Kidney (tissue), 14 donors: Measurements from ENCODE around the gene SLC39A1. TPM values are rescaled to one million over a fixed set of nuclear protein-coding genes. Genes with fewer than 3 reads are reported as not detected.

ENCODE experiments used
- DNase-seq, 5 donors: peaks; one replicate each; pipeline ENCODE4 v3.0.0-alpha.2; 2013 to 2020
- FAIRE-seq: peaks from 2 replicates; lab custom pipeline; 2012; peaks lifted over from hg19 to GRCh38; lab: Jason Lieb, UNC
- H3K27ac ChIP-seq, 2 donors: one replicate each; pipeline ENCODE4 v1.7.0; 2013; ENCODE audit warnings: low read depth in 2 of 2, low read length in 2 of 2, inconsistent platforms in 1 of 2
- H3K27me3 ChIP-seq: one replicate; pipeline ENCODE4 v1.7.1; 2013; ENCODE audit warnings: low read length, inconsistent platforms; ENCODE audit not compliant: control insufficient read depth, insufficient read depth
- H3K36me3 ChIP-seq, 3 donors: one replicate each; pipeline versions ENCODE4 v1.7.0 to v1.7.1; 2013; ENCODE audit warnings: low read length in 3 of 3, control low read depth in 1 of 3, inconsistent platforms in 1 of 3; ENCODE audit not compliant: insufficient read depth in 3 of 3, control insufficient read depth in 2 of 3
- H3K4me1 ChIP-seq, 3 donors: one replicate each; pipeline versions ENCODE4 v1.7.0 to v1.7.1; 2013; ENCODE audit warnings: low read length in 3 of 3, inconsistent platforms in 1 of 3, low read depth in 1 of 3; ENCODE audit not compliant: control insufficient read depth in 2 of 3, insufficient read depth in 2 of 3
- H3K4me3 ChIP-seq, 3 donors: one replicate each; pipeline versions ENCODE4 v1.7.0 to v1.8.1; 2013; ENCODE audit warnings: low read length in 3 of 3, control low read depth in 1 of 3, inconsistent platforms in 1 of 3
- H3K9ac ChIP-seq, 3 donors: one replicate each; pipeline versions ENCODE4 v1.7.0 to v1.7.1; 2013; ENCODE audit warnings: low read length in 3 of 3, control low read depth in 1 of 3, inconsistent platforms in 1 of 3
- H3K9me3 ChIP-seq, 3 donors: one replicate each; pipeline versions ENCODE4 v1.7.0 to v1.7.1; 2013; ENCODE audit warnings: low read length in 3 of 3, control low read depth in 1 of 3, inconsistent platforms in 1 of 3; ENCODE audit not compliant: control insufficient read depth in 2 of 3, insufficient read depth in 1 of 3
- intact Hi-C: fragments of 100-400 bp; cut with DNase I; formaldehyde crosslinking; loops from one replicate; pipeline ENCODE4 v1.11.1; 2022
- polyA plus RNA-seq: library from polyadenylated mRNA; stranded (reverse); fragments of 350-450 nt; fragmentation: Illumina TruSeq; extraction: RNeasy Lipid Tissue Mini Kit (QIAGEN cat#74804); gene quantifications from one replicate; pipeline ENCODE4 v1.2.3, GENCODE V29; 2014; ENCODE audit warnings: low read depth, low replicate concordance; ENCODE audit not compliant: insufficient read depth
- total RNA-seq: library from RNA; stranded (reverse); fragmentation: NEBNext Ultra II Directional; extraction: Animal tissue kit (Norgen Biotek cat#: 25700); gene quantifications from one replicate; pipeline ENCODE4 v1.2.1, GENCODE V29; 2021
- TF ChIP-seq, protein P1 (sequence below): IDR thresholded peaks from 3 replicates; pipeline ENCODE4 v1.5.1; 2012; ENCODE audit warnings: mild to moderate bottlenecking, moderate library complexity, borderline replicate concordance; ENCODE audit not compliant: insufficient read depth; ENCODE audit errors: extremely low read depth
- donor health status: control.
- donor health status: control.
- donor health status: control.
- donor health status: control.
- donor health status: control.
- donor health status: DM: yes; HTN: yes; CAD: no.
- donor health status: Normal renal cell carcinoma (clear cell type).

SLC39A1 gene
- total and polyA plus RNA-seq, 2 donors from 2014 or later: 106 to 125 TPM

DNA sequence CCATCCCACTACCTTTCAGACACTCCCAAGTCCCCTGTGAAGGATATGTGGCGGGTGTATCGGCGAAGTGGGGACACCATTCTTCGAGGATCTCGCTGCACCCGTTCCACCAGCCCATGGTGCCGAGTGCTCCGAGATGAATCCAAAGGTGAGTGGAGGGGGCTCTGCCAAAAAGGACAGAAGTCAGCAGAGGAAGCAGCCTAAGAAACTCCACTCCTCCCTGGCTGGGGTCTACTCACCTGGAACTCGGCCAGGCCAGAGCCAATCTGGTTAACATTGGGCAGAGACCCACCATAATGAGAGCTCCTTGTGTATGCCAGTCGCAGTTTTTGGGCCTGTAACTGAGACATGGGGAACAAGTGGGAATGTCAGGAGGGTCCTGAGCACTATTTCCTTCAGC is 8.5 kb downstream of the SLC39A1 start:
- TF ChIP-seq, protein P1, sequence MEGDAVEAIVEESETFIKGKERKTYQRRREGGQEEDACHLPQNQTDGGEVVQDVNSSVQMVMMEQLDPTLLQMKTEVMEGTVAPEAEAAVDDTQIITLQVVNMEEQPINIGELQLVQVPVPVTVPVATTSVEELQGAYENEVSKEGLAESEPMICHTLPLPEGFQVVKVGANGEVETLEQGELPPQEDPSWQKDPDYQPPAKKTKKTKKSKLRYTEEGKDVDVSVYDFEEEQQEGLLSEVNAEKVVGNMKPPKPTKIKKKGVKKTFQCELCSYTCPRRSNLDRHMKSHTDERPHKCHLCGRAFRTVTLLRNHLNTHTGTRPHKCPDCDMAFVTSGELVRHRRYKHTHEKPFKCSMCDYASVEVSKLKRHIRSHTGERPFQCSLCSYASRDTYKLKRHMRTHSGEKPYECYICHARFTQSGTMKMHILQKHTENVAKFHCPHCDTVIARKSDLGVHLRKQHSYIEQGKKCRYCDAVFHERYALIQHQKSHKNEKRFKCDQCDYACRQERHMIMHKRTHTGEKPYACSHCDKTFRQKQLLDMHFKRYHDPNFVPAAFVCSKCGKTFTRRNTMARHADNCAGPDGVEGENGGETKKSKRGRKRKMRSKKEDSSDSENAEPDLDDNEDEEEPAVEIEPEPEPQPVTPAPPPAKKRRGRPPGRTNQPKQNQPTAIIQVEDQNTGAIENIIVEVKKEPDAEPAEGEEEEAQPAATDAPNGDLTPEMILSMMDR: no peak
- Histone ChIP-seq H3K4me1 (peaks cover 0 to 20% (median 14%) of the 10 kb centered on the region in 3 donors), H3K9ac (no peak overlapping the region), H3K27ac (no peak overlapping the region), H3K36me3 (peaks cover 0 to 33% (median 22%) of the 10 kb centered on the region in 3 donors), H3K9me3 (no peaks in the 10 kb centered on the region), H3K4me3 (no peak overlapping the region), H3K27me3 (no peaks in the 10 kb centered on the region)
- DNase-seq (peak in 1 of 5 donors; percentile 56), FAIRE-seq (no peak)
- intact Hi-C loops: no loop called here

DNA sequence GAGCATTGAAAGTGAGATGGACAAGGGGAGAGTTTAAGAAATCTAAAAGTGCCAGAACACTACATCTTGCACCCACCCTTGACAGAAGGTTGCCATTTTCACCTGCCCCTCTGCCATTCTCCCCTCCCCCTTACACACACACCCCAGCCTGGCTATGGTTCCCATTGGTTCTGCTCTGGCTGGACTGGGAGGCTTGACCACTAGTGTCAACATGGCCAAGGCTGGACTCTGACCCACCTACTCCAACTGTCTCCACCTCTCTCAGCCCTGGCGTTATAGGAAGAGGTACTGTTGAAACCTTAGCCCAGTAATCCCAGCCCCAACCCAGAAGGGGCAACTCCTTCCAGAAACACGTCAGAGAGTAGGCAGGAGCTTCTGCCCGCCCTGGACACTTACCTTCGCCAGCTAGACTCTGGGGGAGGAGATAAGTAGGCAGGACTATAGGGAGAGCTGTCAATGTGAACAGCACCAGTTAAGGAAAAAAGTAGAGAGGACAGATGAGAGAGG is 9.4 kb downstream of the SLC39A1 start:
- peak in 1 of 5 donors; percentile 14 for DNase-seq
- no peak for FAIRE-seq
- intact Hi-C loops: no loop called here
- Histone ChIP-seq H3K9ac (no peak overlapping the region), H3K9me3 (no peaks in the 10 kb centered on the region), H3K27ac (no peak overlapping the region), H3K36me3 (peaks cover 0 to 38% (median 22%) of the 10 kb centered on the region in 3 donors), H3K27me3 (no peaks in the 10 kb centered on the region), H3K4me1 (peaks cover 0 to 18% (median 14%) of the 10 kb centered on the region in 3 donors), H3K4me3 (no peak overlapping the region)
- TF ChIP-seq, protein P1: no peak

DNA sequence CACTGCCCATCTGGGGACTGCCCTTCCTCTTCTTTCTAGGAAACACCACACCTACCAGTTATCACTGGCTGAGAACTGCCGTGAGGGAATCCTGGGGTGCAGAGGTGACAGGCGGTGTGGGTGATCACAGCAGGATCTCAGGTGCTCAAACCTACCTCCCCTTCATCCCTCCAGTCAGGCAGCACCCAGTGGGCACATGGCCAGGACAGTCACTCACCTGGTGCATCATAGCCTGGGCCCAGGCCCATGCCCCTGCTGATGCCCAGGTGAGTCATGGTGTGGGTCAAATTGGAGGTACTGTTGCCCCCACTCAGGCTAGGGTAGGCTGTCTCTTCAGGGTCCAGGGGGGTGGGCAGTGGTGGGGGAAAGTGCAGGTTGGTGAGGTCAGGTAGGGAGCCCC is 11.5 kb downstream of the SLC39A1 start:
- Histone ChIP-seq H3K27ac (no peak overlapping the region), H3K36me3 (peaks cover 0 to 41% (median 25%) of the 10 kb centered on the region in 3 donors), H3K4me1 (peaks cover 0 to 9% (median 8%) of the 10 kb centered on the region in 3 donors), H3K4me3 (no peak overlapping the region), H3K27me3 (no peaks in the 10 kb centered on the region), H3K9me3 (no peaks in the 10 kb centered on the region), H3K9ac (no peak overlapping the region)
- FAIRE-seq: no peak
- peak in 1 of 5 donors; percentile 45 for DNase-seq
- TF ChIP-seq, protein P1: no peak
- intact Hi-C loops: no loop called here
